Esophagus muscularis mucosa (tissue), 4 donors: Measurements from ENCODE around the gene RBM12.

ENCODE experiments used
- EP300 ChIP-seq: sonication (generic); formaldehyde crosslinking; IDR thresholded peaks from one replicate; pipeline ENCODE4 v1.6.1; 2017; ENCODE audit warnings: antibody characterized with exemption
- POLR2A ChIP-seq: fragments of 450-650 bp; IDR thresholded peaks from one replicate; pipeline ENCODE4 v1.6.1; 2017; ENCODE audit warnings: antibody characterized with exemption, moderate library complexity, mild to moderate bottlenecking, low read depth
- POLR2AphosphoS5 ChIP-seq, 2 donors: sonication (generic); formaldehyde crosslinking; IDR thresholded peaks; one replicate each; pipeline ENCODE4 v1.6.1; 2017; ENCODE audit warnings: antibody characterized with exemption in 2 of 2
- TF ChIP-seq, protein P1 (sequence below), 3 experiments: fragments of 200-600 bp in 2 of 3; fragments of 450-650 bp in 1 of 3; sonication (generic) in 2 of 3; IDR thresholded peaks; one replicate each; pipeline ENCODE4 v1.5.1; 2017 to 2019; ENCODE audit warnings: antibody characterized with exemption in 3 of 3, mild to moderate bottlenecking in 2 of 3, moderate library complexity in 1 of 3

DNA sequence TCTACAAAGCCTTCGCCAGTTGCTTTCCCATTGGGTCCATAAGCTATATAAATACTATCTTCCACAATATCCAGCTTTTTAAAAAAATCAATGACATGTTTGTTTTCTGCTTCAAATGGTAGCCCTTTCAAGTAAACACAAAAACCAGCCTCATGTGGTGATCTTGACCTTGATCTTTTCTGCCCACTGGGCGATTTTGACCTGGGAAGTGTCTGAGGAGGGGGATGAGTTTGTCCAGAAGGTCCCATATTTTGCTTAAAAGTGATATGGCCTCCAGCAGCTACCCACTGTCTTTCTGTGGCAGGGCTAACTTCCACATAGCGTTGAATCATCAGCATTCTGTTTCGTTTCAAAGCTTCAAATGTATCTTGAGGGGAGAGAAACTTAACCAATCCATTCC, 10.8 kb downstream of the RBM12 start:
- TF ChIP-seq, protein P1, sequence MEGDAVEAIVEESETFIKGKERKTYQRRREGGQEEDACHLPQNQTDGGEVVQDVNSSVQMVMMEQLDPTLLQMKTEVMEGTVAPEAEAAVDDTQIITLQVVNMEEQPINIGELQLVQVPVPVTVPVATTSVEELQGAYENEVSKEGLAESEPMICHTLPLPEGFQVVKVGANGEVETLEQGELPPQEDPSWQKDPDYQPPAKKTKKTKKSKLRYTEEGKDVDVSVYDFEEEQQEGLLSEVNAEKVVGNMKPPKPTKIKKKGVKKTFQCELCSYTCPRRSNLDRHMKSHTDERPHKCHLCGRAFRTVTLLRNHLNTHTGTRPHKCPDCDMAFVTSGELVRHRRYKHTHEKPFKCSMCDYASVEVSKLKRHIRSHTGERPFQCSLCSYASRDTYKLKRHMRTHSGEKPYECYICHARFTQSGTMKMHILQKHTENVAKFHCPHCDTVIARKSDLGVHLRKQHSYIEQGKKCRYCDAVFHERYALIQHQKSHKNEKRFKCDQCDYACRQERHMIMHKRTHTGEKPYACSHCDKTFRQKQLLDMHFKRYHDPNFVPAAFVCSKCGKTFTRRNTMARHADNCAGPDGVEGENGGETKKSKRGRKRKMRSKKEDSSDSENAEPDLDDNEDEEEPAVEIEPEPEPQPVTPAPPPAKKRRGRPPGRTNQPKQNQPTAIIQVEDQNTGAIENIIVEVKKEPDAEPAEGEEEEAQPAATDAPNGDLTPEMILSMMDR (IDR thresholded peaks at IDR 0.05), result no peak
- TF ChIP-seq POLR2A, result no peak
- no peak for TF ChIP-seq EP300
- TF ChIP-seq POLR2AphosphoS5 (IDR thresholded peaks at IDR 0.05), result no peak
